ENCODE data around the gene TMEM92.

DNA sequence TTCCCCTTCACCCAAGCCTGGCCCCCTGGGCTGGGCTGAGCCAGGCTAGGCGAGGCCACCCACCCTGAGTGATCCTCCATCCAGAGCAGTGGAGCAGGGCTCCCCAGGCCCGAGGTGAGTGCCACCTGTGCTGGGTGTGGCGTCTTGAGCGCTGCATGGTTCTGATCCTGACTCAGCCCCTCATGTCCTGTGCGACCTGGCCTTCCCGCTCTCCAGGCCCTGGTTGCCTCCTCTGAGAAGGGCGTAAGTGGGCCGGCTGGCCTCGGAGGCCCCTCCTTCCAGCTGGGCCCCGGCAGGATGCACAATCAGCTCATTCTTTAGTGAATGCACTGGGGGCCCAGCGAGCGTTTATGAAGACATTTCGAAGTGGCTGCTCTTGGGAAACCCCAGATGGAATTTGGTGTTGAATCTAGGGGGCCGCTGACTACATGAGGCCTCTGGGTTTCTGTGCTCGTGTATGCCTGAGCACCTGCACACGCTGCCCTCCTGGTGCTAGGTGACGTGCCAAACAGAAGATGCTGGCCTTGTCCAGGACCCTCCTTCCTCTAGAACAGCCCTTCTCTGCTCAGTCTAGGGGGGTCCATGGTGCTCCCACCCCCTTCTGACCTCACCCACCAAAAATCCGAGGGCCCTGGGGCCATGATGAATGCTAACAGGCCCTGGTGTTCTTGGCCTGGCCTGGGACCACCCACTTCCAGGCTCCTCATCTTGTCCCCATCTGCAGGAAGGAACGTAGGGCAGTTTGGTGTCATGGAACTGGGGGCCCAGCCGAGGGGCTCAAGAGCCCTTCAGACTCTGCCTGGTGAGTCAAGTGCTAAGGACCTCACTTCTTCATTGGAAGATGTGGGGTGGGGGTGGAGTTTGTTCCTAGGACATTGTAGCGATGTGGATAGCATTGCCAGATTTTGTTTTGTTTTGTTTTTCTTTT is 3.6 kb upstream of the TMEM92 start:
- TF ChIP-seq POLR2A (IDR thresholded peaks at IDR 0.05; ENCODE audit: low read length): no peak
- no peak for TF ChIP-seq GATA1 (IDR thresholded peaks at IDR 0.05; ENCODE audit: low read depth, low read length)
